Mesendoderm (in vitro differentiated cells): Measurements from ENCODE around the gene RPA3. TPM values are rescaled to one million over a fixed set of nuclear protein-coding genes. Genes with fewer than 3 reads are reported as not detected.

Source experiments
- DNase-seq: peaks from one replicate; pipeline ENCODE4 v3.0.0; 2013
- H2AK5ac ChIP-seq: 2 replicates; pipeline ENCODE4 v1.6.1; 2013; ENCODE audit warnings: low read length, inconsistent platforms
- H2BK120ac ChIP-seq: 2 replicates; pipeline ENCODE4 v1.6.1; 2013; ENCODE audit warnings: low read depth, mild to moderate bottlenecking, low read length, moderate library complexity, mixed read lengths
- H2BK15ac ChIP-seq: replicated peaks from 2 replicates; pipeline ENCODE4 v1.6.1; 2013; ENCODE audit warnings: low read depth, mild to moderate bottlenecking, moderate library complexity
- H2BK5ac ChIP-seq: 2 replicates; pipeline ENCODE4 v1.6.1; 2013; ENCODE audit warnings: low read length, inconsistent platforms
- H3K18ac ChIP-seq: 2 replicates; pipeline ENCODE4 v1.6.1; 2013; ENCODE audit warnings: mild to moderate bottlenecking, low read length, mixed read lengths
- H3K23ac ChIP-seq: one replicate; pipeline ENCODE4 v1.6.1; 2013; ENCODE audit warnings: low read length
- H3K27ac ChIP-seq: 2 replicates; pipeline ENCODE4 v1.5.1; 2013; ENCODE audit warnings: low read depth, mild to moderate bottlenecking, inconsistent platforms, low read length, moderate library complexity
- H3K27me3 ChIP-seq: 2 replicates; pipeline ENCODE4 v1.6.1; 2013; ENCODE audit warnings: low read length, control low read depth, mild to moderate bottlenecking, inconsistent platforms; ENCODE audit not compliant: insufficient read depth, poor library complexity
- H3K36me3 ChIP-seq: 2 replicates; pipeline ENCODE4 v1.6.1; 2013; ENCODE audit warnings: low read length, inconsistent platforms; ENCODE audit not compliant: control insufficient read depth, insufficient read depth
- H3K4ac ChIP-seq: one replicate; pipeline ENCODE4 v1.6.1; 2013; ENCODE audit warnings: low read depth, mild to moderate bottlenecking, low read length, moderate library complexity
- H3K4me1 ChIP-seq: 2 replicates; pipeline ENCODE4 v1.6.1; 2013; ENCODE audit warnings: low read depth, low read length, inconsistent platforms; ENCODE audit not compliant: control insufficient read depth
- H3K4me2 ChIP-seq: 2 replicates; pipeline ENCODE4 v1.6.1; 2013; ENCODE audit warnings: low read length
- H3K4me3 ChIP-seq: 2 replicates; pipeline ENCODE4 v1.5.1; 2013; ENCODE audit warnings: mild to moderate bottlenecking, low read length
- H3K56ac ChIP-seq: one replicate; pipeline ENCODE4 v1.6.1; 2013; ENCODE audit warnings: low read length
- H3K79me1 ChIP-seq: 2 replicates; pipeline ENCODE4 v1.6.1; 2013; ENCODE audit warnings: low read length, inconsistent platforms
- H3K79me2 ChIP-seq: 2 replicates; pipeline ENCODE4 v1.6.1; 2013; ENCODE audit warnings: mild to moderate bottlenecking, low read length; ENCODE audit not compliant: control insufficient read depth, insufficient read depth
- H3K9ac ChIP-seq: 2 replicates; pipeline ENCODE4 v1.6.1; 2013; ENCODE audit warnings: low read length, inconsistent platforms
- H4K5ac ChIP-seq: one replicate; pipeline ENCODE4 v1.6.1; 2013; ENCODE audit warnings: low read length
- H4K8ac ChIP-seq: one replicate; pipeline ENCODE4 v1.6.1; 2013; ENCODE audit warnings: low read depth, mild to moderate bottlenecking, control low read depth, low read length, moderate library complexity
- WGBS: extraction: QIAGEN DNeasy Blood & Tissue Kit; methylation state at CpG from one replicate; pipeline ENCODE4 v1.1.7; 2013; ENCODE audit warnings: low lambda C conversion rate, missing lambda C conversion rate; ENCODE audit not compliant: insufficient coverage; ENCODE audit errors: extremely low coverage; 5-methylcytosine and 5-hydroxymethylcytosine counted together
- polyA plus RNA-seq, 2 experiments: library from polyadenylated mRNA; stranded (reverse); fragments of 200-250 nt; gene quantifications; one replicate each; pipeline ENCODE4 v1.2.3, GENCODE V29; 2013

Gene RPA3
- polyA plus RNA-seq (2013, experiment 1 of 2) = 105 TPM
- 110 TPM for polyA plus RNA-seq (2013, experiment 2 of 2)

DNA sequence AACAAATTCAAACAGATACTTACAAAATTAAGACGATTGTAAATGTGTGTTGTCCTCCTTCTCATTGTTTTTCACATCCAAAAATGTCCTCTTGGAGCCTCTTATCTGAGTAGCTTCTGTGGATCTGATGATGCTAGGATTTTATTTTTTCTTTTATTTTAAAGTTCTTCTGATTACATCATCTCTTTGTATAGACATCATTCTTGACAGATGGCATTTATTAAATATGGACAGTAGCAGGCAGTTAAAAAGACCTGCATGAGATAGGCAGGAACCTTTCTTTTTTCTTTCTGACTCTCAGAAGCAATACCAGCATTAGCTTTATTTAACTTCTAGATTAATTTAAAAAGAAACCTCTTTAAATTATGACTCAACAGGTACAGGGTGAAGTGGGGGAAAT is at the start of gene RPA3:
Gene RPA3, minus strand, starts transcription at position 116 of the 400 bp plus-strand sequence. CDS start 78,189 bp downstream, outside the sequence.
- no CpG with 5 or more reads among the region's 1 CpG for WGBS
- DNase-seq = no peak
- H3K9ac ChIP-seq = no peak within 1 kb of the TSS
- no peak within 1 kb of the TSS for H2BK5ac ChIP-seq
- H3K4me3 ChIP-seq = no peak within 1 kb of the TSS
- no peaks in the 10 kb centered on the region for H3K4me1 ChIP-seq
- H4K8ac ChIP-seq = no peak within 1 kb of the TSS
- no peak within 1 kb of the TSS for H3K18ac ChIP-seq
- H2BK15ac ChIP-seq = no peak within 1 kb of the TSS
- H3K23ac ChIP-seq = no peak within 1 kb of the TSS
- no peak within 1 kb of the TSS for H3K4me2 ChIP-seq
- H3K56ac ChIP-seq = no peak within 1 kb of the TSS
- no peaks in the 10 kb centered on the region for H3K36me3 ChIP-seq
- H2AK5ac ChIP-seq = no peak within 1 kb of the TSS
- no peaks in the 10 kb centered on the region for H3K79me1 ChIP-seq
- no peaks in the 10 kb centered on the region for H3K27me3 ChIP-seq
- no peaks in the 10 kb centered on the region for H3K79me2 ChIP-seq
- no peak within 1 kb of the TSS for H2BK120ac ChIP-seq
- H3K4ac ChIP-seq = no peak within 1 kb of the TSS
- H3K27ac ChIP-seq = no peak within 1 kb of the TSS
- H4K5ac ChIP-seq = no peak within 1 kb of the TSS

- H2BK5ac ChIP-seq = no peak overlapping the region
- H2AK5ac ChIP-seq = no peak overlapping the region
- no peak overlapping the region for H2BK15ac ChIP-seq
- H4K5ac ChIP-seq = no peak overlapping the region
- no peaks in the 10 kb centered on the region for H3K27me3 ChIP-seq
- H3K36me3 ChIP-seq = no peaks in the 10 kb centered on the region
- H3K56ac ChIP-seq = no peak overlapping the region
- DNase-seq = no peak
- no peak overlapping the region for H4K8ac ChIP-seq
- H3K4me2 ChIP-seq = no peak overlapping the region
- H3K4me3 ChIP-seq = no peak overlapping the region
- no peak overlapping the region for H3K18ac ChIP-seq
- H3K79me2 ChIP-seq = no peaks in the 10 kb centered on the region
- no peaks in the 10 kb centered on the region for H3K4me1 ChIP-seq
- no peaks in the 10 kb centered on the region for H3K79me1 ChIP-seq
- H3K4ac ChIP-seq = no peak overlapping the region
- no peak overlapping the region for H2BK120ac ChIP-seq
- no peak overlapping the region for H3K27ac ChIP-seq
- H3K9ac ChIP-seq = no peak overlapping the region
- no peak overlapping the region for H3K23ac ChIP-seq
Measured at GRCh38 chr7:7766671-7767070, 48.3 kb upstream of the RPA3 start.

DNA sequence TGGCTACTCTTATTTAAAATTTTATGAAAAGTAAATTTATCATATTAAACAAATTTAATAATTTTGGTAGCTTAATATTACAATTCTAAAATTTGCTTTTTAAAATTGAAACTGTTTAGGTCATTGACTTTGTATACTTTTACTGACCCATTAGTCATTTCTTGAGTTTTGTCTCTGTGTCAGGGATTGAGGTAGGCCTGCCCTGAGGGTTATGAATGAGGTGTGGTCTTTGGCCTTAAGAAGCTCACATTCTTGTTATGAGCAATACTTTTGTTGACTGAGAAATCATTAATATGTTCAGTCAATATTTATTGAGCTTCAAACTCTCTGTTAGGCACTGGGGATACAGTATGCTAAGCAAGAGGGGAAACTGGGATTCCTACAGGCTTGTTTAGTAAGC is 47.0 kb upstream of the RPA3 start:
- Histone ChIP-seq H2BK15ac (no peak overlapping the region), H3K56ac (no peak overlapping the region), H2BK5ac (no peak overlapping the region), H3K79me2 (no peaks in the 10 kb centered on the region), H3K27me3 (no peaks in the 10 kb centered on the region), H3K4me2 (no peak overlapping the region), H3K27ac (no peak overlapping the region), H3K4me1 (no peaks in the 10 kb centered on the region), H2BK120ac (no peak overlapping the region), H3K36me3 (no peaks in the 10 kb centered on the region), H3K4me3 (no peak overlapping the region), H2AK5ac (no peak overlapping the region), H3K18ac (no peak overlapping the region), H4K5ac (no peak overlapping the region), H3K79me1 (no peaks in the 10 kb centered on the region), H3K23ac (no peak overlapping the region), H3K4ac (no peak overlapping the region), H4K8ac (no peak overlapping the region), H3K9ac (no peak overlapping the region)
- DNase-seq = no peak

GRCh38 chr7:7764520-7765396 is 46.4 kb upstream of the RPA3 start:
- Histone ChIP-seq H3K56ac (no peak overlapping the region), H4K8ac (no peak overlapping the region), H3K9ac (no peak overlapping the region)

GRCh38 chr7:7761974-7762779 is 43.8 kb upstream of the RPA3 start:
- Histone ChIP-seq H3K36me3 (no peaks in the 10 kb centered on the region), H3K79me2 (no peaks in the 10 kb centered on the region), H4K8ac (no peak overlapping the region), H3K9ac (no peak overlapping the region), H2BK15ac (no peak overlapping the region), H3K4me1 (no peaks in the 10 kb centered on the region), H3K79me1 (no peaks in the 10 kb centered on the region), H4K5ac (no peak overlapping the region), H2BK120ac (no peak overlapping the region), H3K18ac (no peak overlapping the region), H2AK5ac (no peak overlapping the region), H3K56ac (no peak overlapping the region), H3K23ac (no peak overlapping the region), H2BK5ac (no peak overlapping the region), H3K27ac (no peak overlapping the region), H3K4ac (no peak overlapping the region), H3K4me3 (no peak overlapping the region), H3K27me3 (no peaks in the 10 kb centered on the region), H3K4me2 (no peak overlapping the region)
- WGBS = no CpG with 5 or more reads among the region's 9 CpGs
- no peak for DNase-seq

More at GRCh38 chr7:7764520-7765396, 46.4 kb upstream of the RPA3 start:
- Histone ChIP-seq H2BK5ac (no peak overlapping the region), H3K4ac (no peak overlapping the region), H3K36me3 (no peaks in the 10 kb centered on the region), H2BK120ac (no peak overlapping the region), H3K79me2 (no peaks in the 10 kb centered on the region), H3K4me3 (no peak overlapping the region), H3K4me2 (no peak overlapping the region), H3K79me1 (no peaks in the 10 kb centered on the region), H3K18ac (no peak overlapping the region), H4K5ac (no peak overlapping the region), H2AK5ac (no peak overlapping the region), H3K27ac (no peak overlapping the region), H3K23ac (no peak overlapping the region), H3K27me3 (no peaks in the 10 kb centered on the region), H3K4me1 (no peaks in the 10 kb centered on the region), H2BK15ac (no peak overlapping the region)
- WGBS = no CpG with 5 or more reads among the region's 3 CpGs
- no peak for DNase-seq
